ENCODE data around the gene IMP3.

GRCh38 chr15:75649848-75650247, 9.8 kb upstream of the IMP3 start:
- TF ChIP-seq CTCF (optimal IDR thresholded peaks at IDR 0.05 in 1 of 3, IDR thresholded peaks at IDR 0.05 in 1 of 3, conservative IDR thresholded peaks at IDR 0.05 in 1 of 3; ENCODE audit: extremely low read depth in 1 of 3, insufficient read depth in 2 of 3, low read length in 3 of 3) (no peak), EZH2 (IDR thresholded peaks at IDR 0.05; ENCODE audit: low read length) (no peak)
